Activated CD4-positive, alpha-beta T cell treated with anti-CD3 and anti-CD28 coated beads, Interleukin-2, Interleukin-6, amounts not matched to agents 100 ng/mL and 50 ng/mL, durations not matched to agents 16 hours and 8 hours (primary cell): ENCODE data around the gene FIS1.
A peak's percentile ranks its signal among the peaks of the same experiment; 100 is the strongest.
"Not testable (repeated sequence)": the region's sequence is repeated elsewhere in the genome, so short reads cannot be mapped to it uniquely, and the experiment has no call there.

Source experiments
- DNase-seq: peaks from one replicate; pipeline ENCODE4 v3.0.0-alpha.2; 2020

Gene FIS1

GRCh38 chr7:101255796-101256195, 10.9 kb upstream of the FIS1 start:
- no peak for DNase-seq

DNA sequence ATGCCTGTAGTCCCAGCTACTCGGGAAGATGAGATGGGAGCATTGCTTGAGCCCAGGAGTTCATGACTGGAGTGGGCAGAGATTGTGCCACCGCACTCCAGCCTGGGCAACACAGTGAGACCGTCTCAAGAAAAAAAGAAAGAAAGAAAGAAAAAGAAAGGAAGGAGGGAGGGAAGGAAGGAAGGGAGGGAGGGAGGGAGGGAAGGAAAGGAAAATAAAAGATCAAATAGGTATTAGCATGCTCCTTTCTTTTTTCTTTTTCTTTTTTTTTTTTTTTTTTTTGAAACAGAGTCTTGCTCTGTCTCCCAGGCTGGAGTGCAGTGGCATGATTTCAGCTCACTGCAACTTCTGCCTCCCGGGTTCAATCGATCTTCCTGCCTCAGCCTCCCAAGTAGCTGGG, 8.3 kb upstream of the FIS1 start:
- not testable (repeated sequence) for DNase-seq

GRCh38 chr7:101251871-101252659, 7.2 kb upstream of the FIS1 start:
- peak; percentile 99 for DNase-seq

DNA sequence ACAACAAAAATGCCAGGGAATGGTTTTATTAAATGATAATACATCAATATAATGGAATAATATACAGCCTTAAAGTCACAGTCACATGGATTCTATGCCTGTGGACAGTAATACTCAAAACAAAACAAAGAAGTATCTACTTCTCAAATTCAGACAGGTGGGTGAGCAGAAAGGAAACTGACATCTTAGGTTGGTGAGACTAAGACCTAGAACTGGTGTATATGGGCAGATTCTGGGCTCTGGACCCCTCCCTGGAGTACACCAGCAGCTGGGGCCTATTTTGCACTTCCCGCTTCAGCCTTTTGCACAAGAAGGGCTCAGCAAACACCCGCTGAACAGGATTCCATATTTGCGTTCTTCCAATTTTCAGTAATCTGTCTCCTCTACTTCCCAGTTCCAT, 5.4 kb upstream of the FIS1 start:
- peak; percentile 40 for DNase-seq

GRCh38 chr7:101248276-101248675, 3.4 kb upstream of the FIS1 start:
- DNase-seq, result no peak

DNA sequence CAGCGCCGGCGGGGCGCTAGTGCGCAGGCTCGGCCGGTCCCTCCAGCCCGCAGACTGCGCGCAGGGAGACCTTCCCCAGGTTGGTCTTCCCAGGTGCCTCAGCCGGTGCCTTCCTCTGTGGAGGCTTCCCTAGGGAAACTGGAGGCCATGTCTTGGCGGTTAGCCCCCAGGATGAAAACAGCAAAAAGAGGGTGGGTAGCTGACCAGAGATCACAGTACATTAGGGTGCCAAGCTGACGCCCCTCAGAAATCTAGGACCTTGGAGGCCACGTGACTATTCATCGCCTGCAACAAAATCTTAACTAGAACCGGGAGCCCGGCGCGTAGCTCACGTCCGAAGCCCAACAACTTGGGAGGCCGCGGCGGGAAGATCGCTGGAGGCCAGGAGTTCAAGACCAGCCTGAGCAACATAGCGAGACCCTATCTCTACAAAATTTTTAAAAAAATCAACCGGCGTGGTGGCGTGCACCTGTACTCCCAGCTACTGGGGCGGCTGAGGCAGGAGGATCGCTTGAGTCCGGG, 327 bp upstream of the FIS1 start:
- DNase-seq, result no peak

- no peak for DNase-seq
These were observed 1.1 kb downstream of the FIS1 start for GRCh38 chr7:101243646-101244374.

GRCh38 chr7:101241443-101242349, 3.2 kb downstream of the FIS1 start:
- DNase-seq, result no peak

GRCh38 chr7:101241015-101241363, 3.9 kb downstream of the FIS1 start:
- no peak for DNase-seq

DNA sequence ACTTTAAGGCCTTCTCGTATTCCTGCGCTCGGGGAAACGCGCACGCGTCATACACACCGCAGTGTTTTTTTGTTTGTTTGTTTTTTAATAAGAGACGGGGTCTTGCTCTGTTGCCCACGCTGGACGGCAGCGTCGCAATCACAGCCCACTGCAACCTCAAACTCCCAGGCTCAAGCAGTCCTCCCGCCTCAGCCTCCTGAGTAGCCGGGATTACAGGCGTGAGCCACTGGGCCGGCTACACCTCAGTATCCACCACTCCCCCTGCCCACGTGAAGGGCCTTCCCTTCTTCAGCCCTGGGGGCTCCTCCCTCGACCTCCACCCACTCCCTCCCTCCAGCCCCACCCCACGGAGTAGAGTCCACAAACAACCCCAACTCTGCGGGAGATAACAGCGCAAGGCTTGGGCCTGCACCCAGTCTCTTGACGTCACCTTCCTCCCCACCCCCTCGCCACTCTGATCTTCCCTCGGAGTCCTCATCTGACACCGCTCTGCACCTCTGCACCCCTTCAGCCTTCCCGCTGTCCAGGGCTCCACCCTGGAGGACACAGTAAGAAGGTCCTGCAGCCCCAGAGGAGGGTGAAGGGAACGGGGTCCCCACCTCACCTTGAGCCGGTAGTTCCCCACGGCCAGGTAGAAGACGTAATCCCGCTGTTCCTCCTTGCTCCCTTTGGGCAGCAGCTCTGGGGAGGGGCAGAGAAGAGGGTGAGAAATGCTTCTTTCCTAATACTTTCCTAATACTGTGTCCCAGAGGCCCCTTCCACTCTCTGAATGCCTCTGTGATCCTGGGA, 4.5 kb downstream of the FIS1 start:
- no peak for DNase-seq

DNA sequence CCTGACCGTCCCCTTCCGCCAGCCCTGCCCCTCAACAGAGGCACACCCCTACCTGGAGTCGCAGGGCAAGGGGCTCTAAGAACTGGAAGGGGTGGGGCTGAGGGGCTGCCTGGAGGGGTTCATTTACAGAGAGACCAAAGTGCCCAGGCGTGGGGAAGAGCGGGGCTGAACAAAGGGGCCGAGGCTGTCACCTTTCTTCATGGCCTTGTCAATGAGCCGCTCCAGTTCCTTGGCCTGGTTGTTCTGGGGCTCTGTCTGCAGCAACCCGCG, 5.0 kb downstream of the FIS1 start:
- no peak for DNase-seq

DNA sequence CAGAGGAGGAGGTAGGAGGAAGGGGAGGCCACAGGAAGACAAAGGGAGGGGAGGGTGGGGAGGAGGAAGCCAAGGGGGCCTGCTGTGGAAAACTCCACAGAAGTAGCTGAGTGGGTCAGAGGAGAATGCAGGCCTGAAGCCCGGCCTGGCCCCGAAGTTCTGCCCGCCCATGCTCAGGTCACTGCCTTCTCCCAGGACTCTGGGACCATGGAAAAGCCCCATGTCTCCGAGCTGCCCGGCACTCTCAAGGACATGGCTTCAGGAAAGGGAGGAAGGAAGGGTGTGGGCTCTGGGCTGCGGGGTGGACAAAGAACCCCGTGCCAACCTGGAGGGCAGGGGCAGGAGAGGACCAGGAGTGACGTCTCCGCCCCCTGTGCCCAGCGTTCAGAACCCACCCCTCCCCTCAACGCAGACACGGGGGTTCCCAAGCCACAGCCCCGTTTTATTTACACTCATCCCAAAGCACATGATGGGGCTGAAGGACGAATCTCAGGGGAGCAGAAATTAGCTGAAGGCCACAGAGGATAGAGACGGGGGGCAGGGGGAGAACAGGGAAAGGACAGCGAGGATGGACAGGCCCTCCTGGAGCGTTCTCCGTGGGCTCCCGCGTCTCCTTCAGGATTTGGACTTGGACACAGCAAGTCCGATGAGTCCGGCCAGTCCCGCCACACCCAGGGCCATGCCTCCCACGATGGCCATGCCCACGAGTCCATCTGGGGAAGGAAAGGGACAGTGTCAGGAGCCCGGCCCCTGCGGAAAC, 5.5 kb downstream of the FIS1 start:
- no peak for DNase-seq

DNA sequence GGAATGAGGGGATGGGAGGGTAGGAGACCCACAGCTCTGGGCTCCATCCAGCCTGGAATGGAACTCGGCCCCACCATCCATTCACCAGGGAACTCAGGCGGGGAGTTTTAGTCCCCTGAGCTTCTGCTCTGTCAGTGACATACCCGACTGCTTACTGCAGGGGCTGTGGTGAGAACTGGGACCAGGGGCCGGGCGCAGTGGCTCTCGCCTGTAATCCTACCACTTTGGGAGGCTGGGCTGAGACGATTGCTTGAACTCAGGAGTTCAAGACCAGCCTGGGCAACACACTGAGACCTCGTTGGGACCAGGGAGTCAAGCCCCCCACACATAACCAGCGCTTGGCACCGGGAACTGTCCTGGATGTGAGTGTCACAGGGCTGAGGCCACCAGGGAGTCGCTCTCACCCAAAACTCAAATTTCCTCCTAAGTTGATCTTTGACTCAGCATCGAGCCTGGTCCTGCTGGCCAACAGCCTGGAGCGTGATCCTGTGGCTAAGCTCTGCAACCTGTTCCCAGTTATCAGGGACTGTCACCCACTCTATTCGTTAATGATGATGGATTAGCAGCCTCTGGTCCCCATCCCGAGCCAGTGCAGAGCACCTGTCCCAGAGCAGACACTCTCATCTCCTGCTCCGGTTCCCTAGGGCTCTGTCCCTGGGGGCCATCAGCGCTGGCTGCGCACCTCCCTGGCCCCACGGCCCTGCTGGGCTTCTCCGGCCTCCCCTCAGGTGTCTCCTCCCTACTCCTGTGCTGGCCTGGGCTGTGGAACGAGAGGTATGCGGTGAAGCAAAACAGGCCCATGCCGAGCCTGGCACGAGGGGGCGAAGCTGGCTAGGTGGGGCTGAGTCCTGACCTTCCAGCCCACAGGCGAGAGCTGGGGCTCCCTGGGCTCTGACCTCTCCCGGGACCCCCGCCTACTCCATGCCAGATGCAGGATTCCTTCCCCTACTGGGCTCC, 6.4 kb downstream of the FIS1 start:
- no peak for DNase-seq

DNA sequence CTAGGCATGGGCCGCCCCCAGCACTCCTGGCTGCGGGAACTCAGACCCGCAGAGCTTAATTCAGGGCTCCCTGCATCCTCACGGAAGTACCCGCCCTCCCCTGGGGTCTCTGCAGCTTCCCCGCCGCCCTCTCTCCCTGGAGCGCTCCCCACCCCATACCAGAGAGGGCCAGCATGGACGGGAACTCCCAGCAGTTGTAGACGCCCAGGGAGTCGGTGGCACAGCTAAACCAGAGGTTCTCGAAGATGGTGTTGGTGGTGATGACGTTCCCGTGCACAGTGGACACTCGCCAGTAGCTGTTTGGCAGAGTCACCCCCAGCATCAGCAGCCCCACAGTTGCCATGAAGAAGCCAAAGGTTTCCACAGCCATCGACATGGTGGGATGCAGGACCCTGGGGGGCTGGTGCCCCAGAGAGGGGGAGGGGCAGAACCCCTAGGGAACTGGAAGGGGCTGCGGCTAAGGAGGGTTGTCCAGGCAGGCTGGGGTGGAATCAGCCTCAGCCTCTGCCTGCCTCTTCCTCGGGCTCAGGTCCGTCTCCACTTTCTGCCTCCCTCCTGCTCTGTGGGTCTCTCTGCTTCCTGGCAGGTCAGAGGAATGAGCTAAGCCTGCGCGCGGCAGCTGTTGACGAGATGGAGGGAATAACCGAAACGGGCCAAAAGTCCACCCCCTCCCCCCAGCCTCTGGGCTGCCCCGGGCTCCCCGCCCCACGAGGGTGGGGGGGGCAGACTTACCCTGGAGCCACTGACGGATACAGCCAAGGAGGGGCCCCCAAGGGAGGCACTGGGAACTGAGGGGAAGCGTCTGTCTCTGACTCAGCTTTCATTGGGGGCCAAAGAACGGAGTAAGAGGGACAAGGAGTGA, 7.4 kb downstream of the FIS1 start, which contains the start of gene CLDN15:
TSS of gene CLDN15 (minus strand) at position 597 of the 862 bp plus-strand sequence. CDS start at position 376, 221 bp downstream.
- DNase-seq, result no peak

GRCh38 chr7:101236292-101236835, 8.5 kb downstream of the FIS1 start:
- DNase-seq, result no peak

DNA sequence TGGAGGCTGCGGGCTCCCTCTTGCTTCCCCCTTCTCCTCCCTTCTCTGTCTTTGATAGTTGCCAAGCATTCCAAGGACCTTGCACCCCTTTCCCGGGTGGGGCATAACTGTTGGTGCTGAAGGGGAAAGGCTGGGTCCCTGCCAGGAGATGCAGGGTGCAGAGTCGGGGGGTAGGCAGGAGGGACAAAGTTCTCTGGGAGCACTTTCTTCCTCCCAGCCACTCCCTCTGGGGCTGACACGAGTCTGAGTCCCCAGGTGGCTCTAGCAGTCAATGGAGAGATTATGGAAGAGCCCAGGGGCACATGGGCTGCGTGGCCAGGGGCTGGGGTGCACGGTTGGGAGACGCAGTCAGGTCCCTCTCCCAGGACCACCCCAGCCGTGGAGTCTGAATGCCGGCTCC, 9.4 kb downstream of the FIS1 start:
- no peak for DNase-seq

DNA sequence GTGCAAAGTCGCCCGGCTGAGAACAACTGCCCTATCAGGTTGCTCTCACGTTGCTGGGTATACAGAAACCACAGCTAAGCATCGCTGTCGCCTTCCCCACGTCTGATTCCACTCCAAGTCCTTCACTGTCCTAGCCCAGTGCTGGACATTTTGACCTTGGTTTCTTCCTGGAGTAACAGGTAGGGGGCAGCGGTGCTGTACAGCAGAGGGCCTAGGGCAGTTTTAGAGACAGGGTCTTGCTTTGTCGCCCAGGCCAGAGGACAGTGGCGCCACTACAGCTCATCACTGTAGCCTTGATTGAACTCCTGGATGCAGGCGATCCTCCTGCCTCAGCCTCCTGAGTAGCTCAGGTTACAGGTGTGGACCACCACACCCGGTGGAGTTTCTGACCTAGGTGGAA, 9.8 kb downstream of the FIS1 start:
- DNase-seq, result no peak

- no peak for DNase-seq
These were observed 10.2 kb downstream of the FIS1 start for GRCh38 chr7:101234636-101235035.

DNA sequence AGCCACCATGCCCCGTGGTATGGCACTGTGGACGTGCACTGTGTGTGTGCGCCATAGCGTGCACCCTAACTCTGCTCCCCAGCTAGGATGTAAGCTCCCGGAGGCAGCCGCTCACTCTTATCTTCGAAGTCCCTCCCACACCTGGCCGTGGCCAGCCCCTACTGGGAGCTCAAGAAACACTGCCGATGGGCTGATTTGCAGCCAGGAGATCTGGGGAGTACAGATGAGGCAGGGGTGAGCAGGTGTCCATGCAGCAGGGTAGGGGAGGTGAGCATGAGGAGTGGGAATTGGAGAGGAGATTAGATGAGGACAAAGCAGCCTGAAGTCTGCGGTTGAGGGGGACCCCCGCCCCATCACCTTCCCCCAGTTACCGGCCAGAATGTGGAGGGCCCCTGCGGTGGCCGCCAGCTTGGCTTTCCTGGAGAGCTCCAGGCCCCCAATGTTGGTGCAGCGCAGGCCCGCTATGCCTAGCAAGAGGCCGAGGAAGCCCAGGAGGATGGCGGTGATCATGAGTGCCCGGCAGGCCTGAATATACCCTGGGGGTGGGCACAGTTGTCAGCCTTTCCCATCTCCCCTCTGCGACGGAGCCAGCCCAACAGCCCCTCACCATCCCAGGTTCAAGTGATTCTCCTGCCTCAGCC, 10.9 kb downstream of the FIS1 start:
- DNase-seq, result no peak
